Endodermal cell (in vitro differentiated cells): ENCODE data around the gene OR4C45. TPM values are rescaled to one million over a fixed set of nuclear protein-coding genes. Genes with fewer than 3 reads are reported as not detected.

ENCODE experiments used
- DNase-seq: peaks from one replicate; pipeline ENCODE4 v3.0.0-alpha.2; 2017
- H3K27ac ChIP-seq: 2 replicates; pipeline ENCODE4 v1.5.1; 2013; ENCODE audit warnings: mild to moderate bottlenecking, low read depth, low read length, moderate library complexity
- H3K27me3 ChIP-seq: 2 replicates; pipeline ENCODE4 v1.6.1; 2013; ENCODE audit warnings: mild to moderate bottlenecking, low read length, moderate library complexity; ENCODE audit not compliant: insufficient read depth, control insufficient read depth, poor library complexity, severe bottlenecking
- H3K36me3 ChIP-seq: 2 replicates; pipeline ENCODE4 v1.7.0; 2013; ENCODE audit warnings: mild to moderate bottlenecking, low read length, moderate library complexity; ENCODE audit not compliant: control insufficient read depth, insufficient read depth
- H3K4me1 ChIP-seq: one replicate; pipeline ENCODE4 v1.7.0; 2013; ENCODE audit warnings: low read length; ENCODE audit not compliant: control insufficient read depth, insufficient read depth
- H3K4me3 ChIP-seq: 2 replicates; pipeline ENCODE4 v1.5.1; 2013; ENCODE audit warnings: mild to moderate bottlenecking, low read length, moderate library complexity
- H3K9ac ChIP-seq: 2 replicates; pipeline ENCODE4 v1.6.1; 2013; ENCODE audit warnings: mild to moderate bottlenecking, low read length, moderate library complexity; ENCODE audit not compliant: poor library complexity, severe bottlenecking; ENCODE audit errors: extremely low read depth
- H3K9me3 ChIP-seq: 2 replicates; pipeline ENCODE4 v1.6.1; 2013; ENCODE audit warnings: mild to moderate bottlenecking, low read length, moderate library complexity; ENCODE audit not compliant: control insufficient read depth
- H3K27ac Mint-ChIP-seq: 2 replicates; pipeline ENCODE4 v1.8.0; 2020; ENCODE audit warnings: mixed read lengths
- H3K27me3 Mint-ChIP-seq: 2 replicates; pipeline ENCODE4 v1.8.0; 2021; ENCODE audit warnings: mild to moderate bottlenecking, mixed read lengths; ENCODE audit not compliant: insufficient read depth
- H3K36me3 Mint-ChIP-seq: 2 replicates; pipeline ENCODE4 v1.8.0; 2020; ENCODE audit warnings: low read depth, mixed read lengths
- H3K4me1 Mint-ChIP-seq: 2 replicates; pipeline ENCODE4 v1.8.0; 2020; ENCODE audit warnings: mixed read lengths
- H3K4me3 Mint-ChIP-seq: 2 replicates; pipeline ENCODE4 v1.8.0; 2020; ENCODE audit warnings: mild to moderate bottlenecking, moderate library complexity, mixed read lengths
- H3K9me3 Mint-ChIP-seq: 2 replicates; pipeline ENCODE4 v1.8.0; 2020; ENCODE audit warnings: mild to moderate bottlenecking, mixed read lengths
- CTCF ChIP-seq: fragments of 200-600 bp; sonication (generic); conservative IDR thresholded peaks from 2 replicates; pipeline ENCODE4 v1.5.0; 2021; ENCODE audit warnings: antibody characterized with exemption, mild to moderate bottlenecking
- WGBS, 2 experiments: methylation state at CpG; one replicate each; pipeline versions ENCODE4 v1.1.5 to v1.1.7; 2013; ENCODE audit warnings: missing lambda C conversion rate in 2 of 2, mixed read lengths in 1 of 2; ENCODE audit not compliant: insufficient coverage in 1 of 2, insufficient read length in 1 of 2; 5-methylcytosine and 5-hydroxymethylcytosine counted together
- total RNA-seq, 2 donors: library from RNA; stranded (reverse); fragmentation: NEBNext Ultra II Directional in 1 of 2; extraction: Animal tissue kit (Norgen Biotek cat#: 25700) in 1 of 2; gene quantifications; 2 replicates in 1 of 2; 3 replicates in 1 of 2; pipeline ENCODE4 v1.2.1, GENCODE V29; 2021

The OR4C45 gene
- total RNA-seq, 2 donors from 2014 or later = not detected

- H3K4me1 ChIP-seq = no peaks in the 10 kb centered on the region
Observed at GRCh38 chr11:50073113-50074105, 40.7 kb downstream of the OR4C45 start.

GRCh38 chr11:50074161-50074560 lies 41.5 kb downstream of the OR4C45 start:
- peaks cover 96% of the 10 kb centered on the region for H3K9me3 Mint-ChIP-seq
- no peak for DNase-seq
- no peaks in the 10 kb centered on the region for H3K27me3 ChIP-seq
- H3K27ac Mint-ChIP-seq = no peak overlapping the region
- no peaks in the 10 kb centered on the region for H3K27me3 Mint-ChIP-seq
- no peak overlapping the region for H3K9ac ChIP-seq
- H3K36me3 Mint-ChIP-seq = no peaks in the 10 kb centered on the region
- H3K9me3 ChIP-seq = peaks cover 46% of the 10 kb centered on the region
- no peaks in the 10 kb centered on the region for H3K4me1 ChIP-seq
- H3K4me3 Mint-ChIP-seq = no peak overlapping the region
- H3K36me3 ChIP-seq = no peaks in the 10 kb centered on the region
- WGBS, 2 experiments = 72 to 76% methylated on average over 6 of the region's 6 CpGs
- H3K4me1 Mint-ChIP-seq = no peaks in the 10 kb centered on the region
- no peak overlapping the region for H3K4me3 ChIP-seq
- H3K27ac ChIP-seq = no peak overlapping the region
- TF ChIP-seq CTCF = no peak

More at GRCh38 chr11:50073113-50074105, 40.7 kb downstream of the OR4C45 start:
- Histone ChIP-seq H3K27me3 (no peaks in the 10 kb centered on the region), H3K27ac (no peak overlapping the region), H3K4me3 (no peak overlapping the region), H3K9me3 (peaks cover 47% of the 10 kb centered on the region), H3K9ac (no peak overlapping the region), H3K36me3 (no peaks in the 10 kb centered on the region)
- 83% methylated on average over 6 to 10 of the region's 10 CpGs for WGBS, 2 experiments
- DNase-seq = no peak
- H3K27ac Mint-ChIP-seq = no peak overlapping the region
- H3K4me3 Mint-ChIP-seq = no peak overlapping the region
- H3K36me3 Mint-ChIP-seq = no peaks in the 10 kb centered on the region
- TF ChIP-seq CTCF = no peak
- no peaks in the 10 kb centered on the region for H3K27me3 Mint-ChIP-seq
- no peaks in the 10 kb centered on the region for H3K4me1 Mint-ChIP-seq
- peaks cover 93% of the 10 kb centered on the region for H3K9me3 Mint-ChIP-seq

GRCh38 chr11:50075856-50076255 lies 43.2 kb downstream of the OR4C45 start:
- TF ChIP-seq CTCF = no peak
- no peaks in the 10 kb centered on the region for H3K4me1 Mint-ChIP-seq
- Histone ChIP-seq H3K4me1 (no peaks in the 10 kb centered on the region), H3K36me3 (no peaks in the 10 kb centered on the region), H3K9me3 (peaks cover 47% of the 10 kb centered on the region), H3K4me3 (no peak overlapping the region), H3K9ac (no peak overlapping the region), H3K27me3 (no peaks in the 10 kb centered on the region), H3K27ac (no peak overlapping the region)
- H3K27me3 Mint-ChIP-seq = no peaks in the 10 kb centered on the region
- peaks cover 96% of the 10 kb centered on the region for H3K9me3 Mint-ChIP-seq
- 53 to 75% methylated on average over 2 to 4 of the region's 4 CpGs for WGBS, 2 experiments
- no peak overlapping the region for H3K27ac Mint-ChIP-seq
- H3K4me3 Mint-ChIP-seq = no peak overlapping the region
- no peak for DNase-seq
- H3K36me3 Mint-ChIP-seq = no peaks in the 10 kb centered on the region
